ENCODE data around the gene SULT2B1.
"Not testable (repeated sequence)": the region's sequence is repeated elsewhere in the genome, so short reads cannot be mapped to it uniquely, and the experiment has no call there.

The SULT2B1 gene

DNA sequence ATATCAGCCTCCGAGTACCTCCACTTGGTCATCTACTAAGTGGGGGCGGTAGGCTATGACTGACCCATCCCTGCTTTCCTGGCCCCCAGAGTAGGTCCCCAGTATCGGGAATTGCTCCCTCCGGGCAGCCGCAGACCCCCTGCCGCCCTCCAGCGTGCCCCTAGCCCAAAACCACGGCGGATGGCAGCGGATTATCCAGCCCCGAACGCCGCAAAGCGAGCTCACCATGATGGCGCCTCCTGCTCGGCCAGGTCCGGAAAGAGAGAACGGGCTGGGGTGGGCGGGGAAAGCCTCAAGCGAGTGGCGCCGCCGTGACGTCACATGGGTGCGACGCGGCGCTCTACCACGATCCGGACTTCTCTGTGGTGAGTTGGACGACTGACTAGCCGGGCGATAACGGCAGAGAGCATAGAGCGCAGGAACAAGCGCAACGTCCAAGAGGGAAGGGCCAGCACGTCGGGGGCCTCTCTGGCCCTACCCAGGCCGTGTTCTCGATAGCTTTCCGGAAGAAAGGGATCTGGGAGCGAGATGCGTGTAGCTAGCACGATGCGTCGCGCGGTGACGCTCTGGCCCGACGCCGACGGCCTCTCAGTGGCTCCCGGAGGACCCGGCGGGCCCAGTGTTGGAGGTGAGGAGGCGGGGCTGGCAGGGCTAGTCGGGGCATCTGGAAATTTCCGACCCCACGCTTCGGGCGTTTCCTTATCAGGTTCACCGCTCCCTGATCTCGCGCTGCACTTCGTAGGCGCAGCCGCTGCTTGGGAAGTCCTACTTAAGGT is 67.1 kb downstream of the SULT2B1 start, which contains the start of the genes RPL18 and SPHK2:
TSS of gene RPL18 (minus strand) at position 263 of the 776 bp plus-strand sequence. CDS start at position 228, 35 bp downstream.
TSS of gene SPHK2 (plus strand) at position 591 of the 776 bp plus-strand sequence. CDS start 1,009 bp downstream, outside the sequence.
- DNase-seq (ENCODE audit: low read depth): peak; percentile 95

GRCh38 chr19:48619692-48620585 is 68.0 kb downstream of the SULT2B1 start:
- no peak for DNase-seq (ENCODE audit: low read depth)

DNA sequence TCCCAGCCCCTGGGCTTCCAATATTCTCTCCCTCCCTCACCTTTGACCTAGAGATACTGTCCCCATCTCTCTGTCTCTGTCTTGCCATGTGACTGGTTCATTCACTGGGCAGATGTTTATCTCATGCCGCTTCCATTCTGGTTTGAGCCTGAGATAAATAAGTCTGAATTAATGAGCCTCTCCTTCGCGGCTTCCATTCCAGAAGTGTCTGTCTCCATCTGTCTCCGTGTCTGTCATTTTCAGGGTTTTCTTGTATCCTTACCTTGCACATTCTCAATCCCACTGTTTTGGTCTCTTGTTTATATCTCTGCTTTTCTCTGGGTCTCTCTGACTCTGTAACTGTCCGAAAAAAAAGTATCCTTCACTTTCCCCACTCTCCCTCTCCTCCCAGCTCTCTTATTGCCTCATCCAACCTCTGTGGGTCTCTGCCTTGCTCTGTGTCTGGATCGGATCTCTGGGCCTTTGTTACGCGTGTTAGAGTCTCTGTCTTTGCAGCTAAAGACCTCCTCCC is 71.6 kb downstream of the SULT2B1 start:
- DNase-seq (ENCODE audit: low read depth): no peak

DNA sequence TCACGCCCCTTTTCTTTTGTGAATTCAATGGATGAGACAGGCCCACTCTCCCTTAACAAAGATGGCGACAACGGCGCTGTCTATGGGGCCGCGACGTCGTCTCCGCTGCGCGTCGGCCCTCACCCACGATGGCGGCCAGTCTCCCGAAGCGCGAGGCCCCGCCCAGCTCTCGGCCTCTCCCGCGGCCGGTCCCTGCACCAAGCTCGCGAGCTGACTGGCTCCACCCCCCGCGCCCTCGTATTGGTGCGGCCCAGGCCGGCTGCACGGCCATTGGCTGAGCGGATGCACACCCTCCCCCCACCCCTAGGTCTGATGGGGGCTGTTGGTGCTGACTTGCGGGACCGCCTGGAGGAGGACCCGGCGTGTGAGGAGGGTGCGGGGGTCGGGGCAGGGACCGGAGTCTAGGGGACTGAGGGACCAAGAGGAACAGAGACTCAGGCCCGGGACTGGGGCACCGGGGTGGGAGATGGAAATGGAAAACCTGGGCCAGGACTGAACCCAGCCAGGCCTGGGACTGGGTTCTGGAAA is 72.2 kb downstream of the SULT2B1 start:
- DNase-seq (ENCODE audit: low read depth): peak; percentile 94

- DNase-seq (ENCODE audit: low read depth): no peak
These were observed 73.1 kb downstream of the SULT2B1 start for GRCh38 chr19:48624791-48625723.

- DNase-seq (ENCODE audit: low read depth): no peak
These were observed 73.9 kb downstream of the SULT2B1 start for GRCh38 chr19:48625891-48626327.

DNA sequence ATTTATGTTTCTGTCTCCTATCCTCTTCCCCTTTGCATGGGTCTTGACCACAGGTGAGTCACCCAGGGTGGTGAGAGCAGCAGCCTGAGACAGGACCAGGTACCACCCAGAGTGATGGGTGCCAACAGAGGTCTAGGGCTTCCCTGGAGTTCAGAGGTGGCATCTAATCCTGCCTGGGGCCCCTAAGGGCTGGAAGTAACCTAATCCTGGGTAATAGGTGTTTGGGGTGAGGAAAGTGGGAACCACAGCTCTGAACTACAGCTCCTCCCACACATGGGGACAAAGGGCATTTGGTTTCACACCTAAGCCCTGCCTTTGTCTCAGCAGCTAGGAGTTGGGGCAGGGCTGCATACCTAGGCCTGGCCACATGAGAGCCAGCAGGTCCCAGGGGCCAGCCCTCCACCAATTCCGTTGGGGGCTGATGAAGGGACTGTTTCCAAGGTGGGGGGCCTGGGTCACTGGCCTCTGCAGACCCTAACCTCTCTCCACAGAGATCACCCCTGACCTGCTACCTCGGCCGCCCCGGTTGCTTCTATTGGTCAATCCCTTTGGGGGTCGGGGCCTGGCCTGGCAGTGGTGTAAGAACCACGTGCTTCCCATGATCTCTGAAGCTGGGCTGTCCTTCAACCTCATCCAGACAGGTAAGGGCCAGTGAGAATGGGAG is 75.4 kb downstream of the SULT2B1 start:
- no peak for DNase-seq (ENCODE audit: low read depth)

DNA sequence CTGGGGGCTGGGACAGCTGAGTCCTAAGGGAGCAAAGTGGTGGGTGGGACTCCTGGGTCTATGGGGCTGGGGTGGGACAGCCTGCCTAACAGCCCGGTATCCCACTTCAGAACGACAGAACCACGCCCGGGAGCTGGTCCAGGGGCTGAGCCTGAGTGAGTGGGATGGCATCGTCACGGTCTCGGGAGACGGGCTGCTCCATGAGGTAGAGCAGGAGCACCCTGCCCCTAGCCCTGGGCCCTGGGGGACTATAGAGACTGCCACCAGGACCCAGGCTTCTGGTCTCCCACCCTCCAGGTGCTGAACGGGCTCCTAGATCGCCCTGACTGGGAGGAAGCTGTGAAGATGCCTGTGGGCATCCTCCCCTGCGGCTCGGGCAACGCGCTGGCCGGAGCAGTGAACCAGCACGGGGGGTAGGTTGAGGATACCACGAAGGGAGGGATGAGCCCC is 75.9 kb downstream of the SULT2B1 start:
- no peak for DNase-seq (ENCODE audit: low read depth)

GRCh38 chr19:48628486-48629296 is 76.7 kb downstream of the SULT2B1 start:
- no peak for DNase-seq (ENCODE audit: low read depth)

DNA sequence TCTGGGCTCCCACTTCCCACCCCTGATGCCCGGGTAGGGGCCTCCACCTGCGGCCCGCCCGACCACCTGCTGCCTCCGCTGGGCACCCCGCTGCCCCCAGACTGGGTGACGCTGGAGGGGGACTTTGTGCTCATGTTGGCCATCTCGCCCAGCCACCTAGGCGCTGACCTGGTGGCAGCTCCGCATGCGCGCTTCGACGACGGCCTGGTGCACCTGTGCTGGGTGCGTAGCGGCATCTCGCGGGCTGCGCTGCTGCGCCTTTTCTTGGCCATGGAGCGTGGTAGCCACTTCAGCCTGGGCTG is 77.3 kb downstream of the SULT2B1 start:
- no peak for DNase-seq (ENCODE audit: low read depth)

DNA sequence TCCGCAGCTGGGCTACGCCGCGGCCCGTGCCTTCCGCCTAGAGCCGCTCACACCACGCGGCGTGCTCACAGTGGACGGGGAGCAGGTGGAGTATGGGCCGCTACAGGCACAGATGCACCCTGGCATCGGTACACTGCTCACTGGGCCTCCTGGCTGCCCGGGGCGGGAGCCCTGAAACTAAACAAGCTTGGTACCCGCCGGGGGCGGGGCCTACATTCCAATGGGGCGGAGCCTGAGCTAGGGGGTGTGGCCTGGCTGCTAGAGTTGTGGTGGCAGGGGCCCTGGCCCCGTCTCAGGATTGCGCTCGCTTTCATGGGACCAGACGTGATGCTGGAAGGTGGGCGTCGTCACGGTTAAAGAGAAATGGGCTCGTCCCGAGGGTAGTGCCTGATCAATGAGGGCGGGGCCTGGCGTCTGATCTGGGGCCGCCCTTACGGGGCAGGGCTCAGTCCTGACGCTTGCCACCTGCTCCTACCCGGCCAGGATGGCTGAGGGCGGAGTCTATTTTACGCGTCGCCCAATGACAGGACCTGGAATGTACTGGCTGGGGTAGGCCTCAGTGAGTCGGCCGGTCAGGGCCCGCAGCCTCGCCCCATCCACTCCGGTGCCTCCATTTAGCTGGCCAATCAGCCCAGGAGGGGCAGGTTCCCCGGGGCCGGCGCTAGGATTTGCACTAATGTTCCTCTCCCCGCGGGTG is 77.8 kb downstream of the SULT2B1 start:
- DNase-seq (ENCODE audit: low read depth): no peak

GRCh38 chr19:48630296-48631063 is 78.5 kb downstream of the SULT2B1 start:
- DNase-seq (ENCODE audit: low read depth): no peak

GRCh38 chr19:48631225-48631624 is 79.3 kb downstream of the SULT2B1 start:
- no peak for DNase-seq (ENCODE audit: low read depth)

DNA sequence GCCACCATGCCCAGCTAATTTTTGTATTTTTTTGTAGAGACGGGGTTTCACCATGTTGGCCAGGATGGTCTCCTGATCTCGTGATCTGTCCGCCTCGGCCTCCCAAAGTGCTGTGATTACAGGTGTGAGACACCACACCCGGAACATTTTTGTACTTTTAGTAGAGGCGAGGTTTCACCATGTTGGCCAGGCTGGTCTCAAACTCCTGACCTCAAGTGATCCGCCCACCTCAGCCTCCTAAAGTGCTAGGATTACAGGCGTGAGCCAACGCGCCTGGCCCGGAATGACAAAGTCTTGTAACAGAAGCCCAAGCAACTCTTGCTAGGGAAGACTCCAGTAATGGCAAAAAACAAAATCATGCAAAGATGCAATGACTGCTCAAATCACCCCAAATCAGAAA is 80.3 kb downstream of the SULT2B1 start:
- not testable (repeated sequence) for DNase-seq (ENCODE audit: low read depth)

DNA sequence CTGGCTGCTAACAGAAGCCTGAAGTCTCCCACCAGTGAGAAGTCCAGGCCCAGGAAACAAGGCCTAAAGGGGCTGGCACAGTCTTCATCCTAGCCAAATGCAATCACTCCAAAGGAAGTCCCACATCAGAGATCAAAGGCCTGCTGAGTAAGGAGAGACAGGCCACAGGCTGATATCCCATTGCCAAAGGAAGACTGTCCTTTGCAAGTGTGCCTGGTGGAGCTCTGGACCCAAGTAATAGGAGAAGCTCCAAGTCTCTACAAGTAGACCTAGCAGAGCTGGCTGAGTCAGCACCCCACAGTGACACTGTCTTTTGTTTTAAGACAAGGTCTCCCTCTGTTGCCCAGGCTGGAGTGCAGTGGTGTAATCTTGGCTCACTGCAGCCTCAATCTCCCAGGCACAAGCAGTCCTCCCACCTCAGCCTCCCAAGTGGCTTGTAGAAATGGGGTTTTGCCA is 80.7 kb downstream of the SULT2B1 start:
- DNase-seq (ENCODE audit: low read depth): no peak

DNA sequence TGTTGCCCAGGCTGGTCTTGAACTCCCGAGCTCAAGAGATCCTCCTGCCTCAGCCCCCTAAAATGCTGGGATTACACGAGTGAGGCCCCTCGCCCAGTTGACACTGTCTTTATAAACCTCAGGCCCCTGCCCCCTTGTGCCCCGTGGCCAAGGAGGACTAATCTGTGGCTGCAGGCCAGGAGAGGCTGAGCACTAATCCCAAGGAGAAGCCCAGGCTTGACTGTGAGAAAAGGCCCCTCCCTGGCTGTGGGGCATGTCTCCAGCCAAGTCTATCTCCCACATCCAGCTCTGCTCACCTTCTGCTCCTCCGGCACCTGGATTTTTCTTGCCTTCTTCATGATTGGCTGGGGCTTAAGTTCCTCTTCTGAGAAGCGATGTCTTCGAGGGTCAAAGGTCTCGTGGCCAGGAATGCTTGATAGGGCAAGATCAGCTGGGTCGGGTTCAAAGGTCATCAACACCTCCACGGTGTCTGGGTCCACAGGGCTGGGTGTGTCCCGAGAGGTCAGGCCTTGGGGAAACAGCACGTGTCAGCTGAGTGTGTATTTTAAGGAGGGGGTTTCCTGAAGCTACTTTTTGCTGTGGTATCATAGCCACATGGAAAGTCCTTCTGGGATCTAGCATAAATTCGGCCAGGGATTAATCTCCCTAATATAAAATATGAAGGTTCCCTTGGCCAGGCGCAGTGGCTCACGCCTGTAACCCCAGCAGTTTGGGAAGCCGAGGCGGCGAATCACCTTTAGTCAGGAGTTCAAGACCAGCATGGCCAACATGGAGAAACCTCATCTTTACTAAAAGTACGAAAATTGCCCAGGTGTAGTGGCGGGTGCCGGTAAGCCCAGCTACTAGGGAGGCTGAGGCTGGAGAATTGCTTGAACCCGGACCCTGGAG is 81.4 kb downstream of the SULT2B1 start:
- DNase-seq (ENCODE audit: low read depth): no peak

DNA sequence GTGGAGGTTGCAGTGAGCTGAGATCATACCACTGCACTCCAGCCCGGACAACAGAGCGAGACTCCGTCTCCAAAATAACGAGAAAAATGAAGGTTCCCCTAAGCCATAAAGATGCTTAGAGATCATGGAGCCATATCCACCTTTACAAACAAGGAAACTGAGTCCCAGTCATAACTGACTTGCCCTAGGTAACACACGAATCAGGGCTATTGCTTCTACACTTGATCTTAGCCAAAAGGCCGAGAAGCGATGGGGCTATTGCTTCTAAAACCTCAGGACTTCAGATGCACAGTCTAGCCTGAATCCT is 82.0 kb downstream of the SULT2B1 start:
- no peak for DNase-seq (ENCODE audit: low read depth)
